ENCODE data around the gene VSTM2L.

Gene VSTM2L

GRCh38 chr20:37971561-37972127, 68.7 kb downstream of the VSTM2L start:
- DNase-seq, result no peak

GRCh38 chr20:37972256-37973058, 69.5 kb downstream of the VSTM2L start:
- no peak for DNase-seq

GRCh38 chr20:37973059-37973910, 70.4 kb downstream of the VSTM2L start:
- DNase-seq, result no peak

GRCh38 chr20:37976887-37977286, 74.0 kb downstream of the VSTM2L start:
- DNase-seq, result no peak

- DNase-seq, result no peak
Observed at GRCh38 chr20:37977338-37977737, 74.4 kb downstream of the VSTM2L start.

- no peak for DNase-seq
Observed at GRCh38 chr20:37977786-37978185, 74.9 kb downstream of the VSTM2L start.

- no peak for DNase-seq
Observed at GRCh38 chr20:37979021-37979985, 76.4 kb downstream of the VSTM2L start.

GRCh38 chr20:37980383-37980782, 77.5 kb downstream of the VSTM2L start:
- no peak for DNase-seq

- no peak for DNase-seq
Observed at GRCh38 chr20:37980876-37981275, 77.9 kb downstream of the VSTM2L start.

GRCh38 chr20:37981568-37981967, 78.6 kb downstream of the VSTM2L start:
- DNase-seq, result no peak

- DNase-seq, result no peak
Observed at GRCh38 chr20:37983286-37983685, 80.4 kb downstream of the VSTM2L start.

GRCh38 chr20:37984018-37984785, 81.3 kb downstream of the VSTM2L start:
- no peak for DNase-seq

GRCh38 chr20:37986044-37986858, 83.3 kb downstream of the VSTM2L start:
- DNase-seq, result no peak

- no peak for DNase-seq
Observed at GRCh38 chr20:37986873-37987601, 84.1 kb downstream of the VSTM2L start.

- DNase-seq, result no peak
Observed at GRCh38 chr20:37987602-37988290, 84.8 kb downstream of the VSTM2L start.

GRCh38 chr20:37988306-37988954, 85.5 kb downstream of the VSTM2L start:
- DNase-seq, result no peak

- no peak for DNase-seq
Observed at GRCh38 chr20:37989601-37990295, 86.8 kb downstream of the VSTM2L start.

GRCh38 chr20:37990571-37991151, 87.7 kb downstream of the VSTM2L start:
- DNase-seq, result no peak

Data from NCI-H774 (cell line).